GM12878 (cell line): ENCODE results near the gene PLPPR1. TPM values are rescaled to one million over a fixed set of nuclear protein-coding genes. Genes with fewer than 3 reads are reported as not detected.

ENCODE experiments used
- ATAC-seq: fragments of 200-7000 bp; cut with Tn5 transposase; 3 replicates; pipeline ENCODE4 v1.9.1; 2020; ENCODE audit warnings: mild to moderate bottlenecking, moderate library complexity
- BruUV-seq: library from RNA; stranded (reverse); fragments of 400-500 nt; replicated peaks from 2 replicates; lab custom pipeline; 2021; lab: Mats Ljungman, UMichigan
- CTCF ChIA-PET: fragments of 300-600 bp; sonication (Branson Sonifier 250); formaldehyde crosslinking; extraction: SDS; loops from one replicate; lab custom pipeline; 2021; ENCODE audit warnings: inconsistent platforms; lab: Yijun Ruan, JAX
- POLR2A ChIA-PET: fragments of 350-600 bp; formaldehyde crosslinking; extraction: SDS; loops from one replicate; lab custom pipeline; 2021; ENCODE audit warnings: inconsistent platforms; lab: Charles Lee
- RAD21 ChIA-PET: fragments of 300-600 bp; sonication (Branson Sonifier 250); formaldehyde crosslinking; loops from one replicate; lab custom pipeline; 2023; ENCODE audit warnings: antibody characterized with exemption; ENCODE audit not compliant: unreplicated experiment; lab: Charles Lee
- SMC1A ChIA-PET: fragments of 300-600 bp; sonication (Branson Sonifier 250); formaldehyde crosslinking; loops from one replicate; lab custom pipeline; 2023; ENCODE audit not compliant: unreplicated experiment, uncharacterized antibody; lab: Charles Lee
- DNase-seq: peaks from one replicate; pipeline ENCODE4 v3.0.0-alpha.2; 2011; ENCODE audit warnings: low read depth, low spot score
- FAIRE-seq: peaks from 3 replicates; lab custom pipeline; 2011; peaks lifted over from hg19 to GRCh38; lab: Jason Lieb, UNC
- H2AFZ ChIP-seq: 2 replicates; pipeline ENCODE4 v1.6.0; 2011; ENCODE audit warnings: low read depth, low read length, control low read depth; ENCODE audit not compliant: control insufficient read depth
- H3K27ac ChIP-seq: 2 replicates; pipeline ENCODE4 v1.5.1; 2011; ENCODE audit warnings: control low read depth; ENCODE audit not compliant: control insufficient read depth, insufficient read depth
- H3K27me3 ChIP-seq, 2 experiments: replicated peaks in 1 of 2; 2 replicates each; pipeline versions ENCODE4 v1.6.0 to v1.6.1; 2011; ENCODE audit warnings: low read length in 1 of 2; ENCODE audit not compliant: control insufficient read depth in 2 of 2, insufficient read depth in 2 of 2
- H3K36me3 ChIP-seq, 2 experiments: 2 replicates each; pipeline ENCODE4 v1.5.1; 2011; ENCODE audit warnings: low read length in 1 of 2; ENCODE audit not compliant: control insufficient read depth in 2 of 2, insufficient read depth in 2 of 2
- H3K4me1 ChIP-seq: 2 replicates; pipeline ENCODE4 v1.6.1; 2011; ENCODE audit warnings: mild to moderate bottlenecking, low read length, moderate library complexity, mixed read lengths; ENCODE audit not compliant: control insufficient read depth, insufficient read depth
- H3K4me2 ChIP-seq: 2 replicates; pipeline ENCODE4 v1.6.0; 2011; ENCODE audit warnings: control low read depth; ENCODE audit not compliant: control insufficient read depth, insufficient read depth
- H3K4me3 ChIP-seq: fragments of 200-600 bp; sonication (generic); 2 replicates; pipeline ENCODE4 v1.5.1; 2016
- H3K79me2 ChIP-seq: 2 replicates; pipeline ENCODE4 v1.6.0; 2011; ENCODE audit warnings: low read length; ENCODE audit not compliant: control insufficient read depth, insufficient read depth
- H3K9ac ChIP-seq: 2 replicates; pipeline ENCODE4 v1.8.0; 2011; ENCODE audit warnings: low read length, control low read depth, mixed read lengths; ENCODE audit not compliant: control insufficient read depth, insufficient read depth
- H3K9me3 ChIP-seq: replicated peaks from 3 replicates; pipeline ENCODE4 v1.5.1; 2011; ENCODE audit warnings: mild to moderate bottlenecking, low read length; ENCODE audit not compliant: control insufficient read depth, insufficient read depth
- H4K20me1 ChIP-seq: 2 replicates; pipeline ENCODE4 v1.6.0; 2011; ENCODE audit not compliant: control insufficient read depth, insufficient read depth
- BRCA1 ChIP-seq: IDR thresholded peaks from 2 replicates; pipeline ENCODE4 v1.6.1; 2011; ENCODE audit warnings: low read depth, low read length, improper control_type of control experiment
- CBX3 ChIP-seq: fragments of 200-600 bp; sonication (generic); IDR thresholded peaks from 2 replicates; pipeline ENCODE4 v1.6.1; 2016; ENCODE audit warnings: low read depth, borderline replicate concordance
- ELK1 ChIP-seq: IDR thresholded peaks from 2 replicates; pipeline ENCODE4 v1.6.1; 2012; ENCODE audit warnings: low read depth, low read length, improper control_type of control experiment
- ESRRA ChIP-seq: IDR thresholded peaks from 2 replicates; pipeline ENCODE4 v1.6.1; 2012; ENCODE audit warnings: mild to moderate bottlenecking, low read length, improper control_type of control experiment
- IRF5 ChIP-seq: fragments of 450-650 bp; IDR thresholded peaks from 2 replicates; pipeline ENCODE4 v1.6.1; 2017; ENCODE audit warnings: borderline replicate concordance
- KDM1A ChIP-seq: fragments of 200-600 bp; sonication (generic); IDR thresholded peaks from 2 replicates; pipeline ENCODE4 v1.6.1; 2016; ENCODE audit warnings: borderline replicate concordance
- NR2C1 ChIP-seq: fragments of 450-650 bp; IDR thresholded peaks from 2 replicates; pipeline ENCODE4 v1.6.1; 2017; ENCODE audit warnings: antibody characterized with exemption, mild to moderate bottlenecking, moderate library complexity
- RELB ChIP-seq: fragments of 450-650 bp; IDR thresholded peaks from 2 replicates; pipeline ENCODE4 v1.6.1; 2017; ENCODE audit warnings: low read depth, mild to moderate bottlenecking, moderate library complexity
- SRF ChIP-seq, 2 experiments: IDR thresholded peaks; 2 replicates each; pipeline ENCODE4 v1.6.1; 2011; ENCODE audit warnings: low read depth in 2 of 2, low read length in 2 of 2, mild to moderate bottlenecking in 1 of 2, moderate library complexity in 1 of 2
- STAT3 ChIP-seq: IDR thresholded peaks from 2 replicates; pipeline ENCODE4 v1.6.1; 2011; ENCODE audit warnings: low read depth, low read length, improper control_type of control experiment
- TBL1XR1 ChIP-seq: IDR thresholded peaks from 2 replicates; pipeline ENCODE4 v1.6.1; 2012; ENCODE audit warnings: low read depth, low read length, improper control_type of control experiment
- WRNIP1 ChIP-seq: IDR thresholded peaks from 2 replicates; pipeline ENCODE4 v1.6.1; 2011; ENCODE audit warnings: low read depth, low read length, improper control_type of control experiment, borderline replicate concordance
- ZNF687 ChIP-seq: fragments of 450-650 bp; IDR thresholded peaks from 2 replicates; pipeline ENCODE4 v1.6.1; 2017; ENCODE audit warnings: mild to moderate bottlenecking, moderate library complexity
- WGBS: methylation state at CpG from one replicate; pipeline ENCODE4 v1.1.6; 2016; ENCODE audit warnings: low lambda C conversion rate; ENCODE audit not compliant: insufficient replicate concordance, insufficient coverage; ENCODE audit errors: missing lambda C conversion rate; 5-methylcytosine and 5-hydroxymethylcytosine counted together
- in situ Hi-C: fragments of 300-500 bp; cut with MboI; formaldehyde crosslinking; loops from 9 replicates; pipeline ENCODE4 v1.14.3; 2018; ENCODE audit warnings: mixed read lengths
- intact Hi-C: fragments of 100-400 bp; cut with micrococcal nuclease; formaldehyde crosslinking; loops from one replicate; pipeline ENCODE4 v1.14.2; 2022; ENCODE audit not compliant: unreplicated experiment
- polyA plus RNA-seq, 11 experiments: library from polyadenylated mRNA; depleted of rRNA in 4 of 11; unstranded in 6 of 11; stranded (reverse) in 5 of 11; fragments of >200 nt; fragmentation: Nextera tagmentation in 4 of 11; fragmentation: Illumina TruSeq in 1 of 11; extraction: Ambion mirVana in 4 of 11; extraction: Trizol in 1 of 11; gene quantifications; 1 replicate in 1 of 11; 2 replicates in 10 of 11; pipeline versions ENCODE4 v1.2.1 to v1.2.3, GENCODE V29; 2011 to 2016; ENCODE audit warnings: inconsistent platforms in 2 of 11, missing spikeins in 2 of 11, low read depth in 1 of 11
- total RNA-seq, 4 experiments: library from RNA; depleted of rRNA in 3 of 4; stranded (reverse); fragments of >200 nt in 3 of 4; fragmentation: Illumina TruSeq in 1 of 4; extraction: Trizol in 1 of 4; gene quantifications; 2 replicates each; pipeline versions ENCODE4 v1.2.1 to v1.2.3, GENCODE V29; 2013 to 2021

PLPPR1 gene
- total and polyA plus RNA-seq, 10 of the 15 experiments (the other 5 are each of a cell fraction or from before 2014, with no cell fraction given): 0.69 TPM; not detected in 9

- TF ChIP-seq SRF (IDR thresholded peaks at IDR 0.05; ENCODE audit: low read depth in 2 of 2, low read length in 2 of 2) (no peak), STAT3 (no peak), BRCA1 (no peak), RELB (no peak), ELK1 (no peak), NR2C1 (no peak), KDM1A (no peak), ESRRA (no peak)
These were observed 303.8 kb downstream of the PLPPR1 start (continued) for GRCh38 chr9:101332362-101332761.

- WGBS: 24% methylated on average over 4 of the region's 4 CpGs
These were observed 305.0 kb downstream of the PLPPR1 start for GRCh38 chr9:101333490-101333889.

More at GRCh38 chr9:101333490-101333889, 305.0 kb downstream of the PLPPR1 start:
- Histone ChIP-seq H2AFZ (no peak overlapping the region), H3K4me3 (no peak overlapping the region), H3K4me2 (no peak overlapping the region), H3K9me3 (no peaks in the 10 kb centered on the region), H3K27ac (no peak overlapping the region), H3K4me1 (no peaks in the 10 kb centered on the region), H3K36me3 (no peaks in the 10 kb centered on the region), H3K79me2 (no peaks in the 10 kb centered on the region), H3K27me3 (no peaks in the 10 kb centered on the region), H4K20me1 (no peaks in the 10 kb centered on the region), H3K9ac (no peak overlapping the region)
- intact Hi-C loops: no loop called here
- in situ Hi-C loops: no loop called here
- no TSS peak for BruUV-seq
- POLR2A ChIA-PET: no interaction called here
- FAIRE-seq (no peak), DNase-seq (no peak), ATAC-seq (no peak)
- SMC1A ChIA-PET: no interaction called here
- CTCF ChIA-PET: no interaction called here
- no peak for TF ChIP-seq IRF5
- no peak for TF ChIP-seq ZNF687
- TF ChIP-seq TBL1XR1: no peak
- TF ChIP-seq CBX3: no peak
- TF ChIP-seq WRNIP1: no peak
- RAD21 ChIA-PET: no interaction called here
